ENCODE measurements around the gene TRAF2. TPM values are rescaled to one million over a fixed set of nuclear protein-coding genes. Genes with fewer than 3 reads are reported as not detected.

TRAF2 gene
- total RNA-seq, 1 experiment from 2014 or later = 11.5 TPM

DNA sequence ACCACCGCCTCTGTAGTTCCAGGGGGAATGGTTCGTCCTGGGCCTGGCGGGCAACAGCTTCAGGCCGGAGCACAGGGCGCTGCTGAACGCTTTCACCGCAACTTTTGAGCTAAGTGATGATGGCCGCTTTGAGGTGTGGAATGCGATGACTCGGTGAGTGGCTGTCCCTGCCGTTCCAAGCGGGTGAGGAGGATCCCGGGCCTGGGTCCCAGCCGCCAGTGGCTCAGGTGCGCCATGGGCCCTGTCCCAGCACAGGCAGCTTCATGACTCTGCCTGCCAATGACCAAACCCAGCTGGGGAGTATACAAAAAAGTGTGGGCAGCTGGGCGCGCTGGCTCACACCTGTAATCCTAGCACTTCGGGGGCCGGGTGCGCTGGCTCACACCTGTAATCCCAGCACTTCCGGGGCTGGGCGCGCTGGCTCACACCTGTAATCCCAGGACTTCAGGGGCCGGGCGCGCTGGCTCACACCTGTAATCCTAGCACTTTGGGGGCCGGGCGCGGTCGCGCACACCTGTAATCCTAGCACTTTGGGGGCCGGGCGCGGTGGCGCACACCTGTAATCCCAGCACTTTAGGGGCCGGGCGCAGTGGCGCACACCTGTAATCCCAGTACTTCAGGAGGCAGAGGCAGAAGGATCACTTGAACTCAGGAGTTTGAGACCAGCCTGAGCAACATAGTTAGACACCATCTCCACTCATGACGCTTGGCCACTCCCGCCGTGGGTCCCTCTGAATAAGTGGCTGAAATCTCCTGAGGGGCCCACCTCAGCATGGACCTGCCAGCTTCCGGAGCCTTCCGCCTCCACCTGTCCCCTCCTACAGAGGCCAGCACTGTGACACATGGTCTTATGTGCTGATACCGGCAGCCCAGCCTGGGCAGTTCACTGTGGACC lies 66.8 kb downstream of the TRAF2 start:
- no peaks in the 10 kb centered on the region for H3F3A ChIP-seq (ENCODE audit: low read length, unreplicated experiment)
- H3K9ac ChIP-seq (ENCODE audit: low read length) = no peak overlapping the region
- DNase-seq (no peak), ATAC-seq (no peak)
- TF ChIP-seq, protein P1, sequence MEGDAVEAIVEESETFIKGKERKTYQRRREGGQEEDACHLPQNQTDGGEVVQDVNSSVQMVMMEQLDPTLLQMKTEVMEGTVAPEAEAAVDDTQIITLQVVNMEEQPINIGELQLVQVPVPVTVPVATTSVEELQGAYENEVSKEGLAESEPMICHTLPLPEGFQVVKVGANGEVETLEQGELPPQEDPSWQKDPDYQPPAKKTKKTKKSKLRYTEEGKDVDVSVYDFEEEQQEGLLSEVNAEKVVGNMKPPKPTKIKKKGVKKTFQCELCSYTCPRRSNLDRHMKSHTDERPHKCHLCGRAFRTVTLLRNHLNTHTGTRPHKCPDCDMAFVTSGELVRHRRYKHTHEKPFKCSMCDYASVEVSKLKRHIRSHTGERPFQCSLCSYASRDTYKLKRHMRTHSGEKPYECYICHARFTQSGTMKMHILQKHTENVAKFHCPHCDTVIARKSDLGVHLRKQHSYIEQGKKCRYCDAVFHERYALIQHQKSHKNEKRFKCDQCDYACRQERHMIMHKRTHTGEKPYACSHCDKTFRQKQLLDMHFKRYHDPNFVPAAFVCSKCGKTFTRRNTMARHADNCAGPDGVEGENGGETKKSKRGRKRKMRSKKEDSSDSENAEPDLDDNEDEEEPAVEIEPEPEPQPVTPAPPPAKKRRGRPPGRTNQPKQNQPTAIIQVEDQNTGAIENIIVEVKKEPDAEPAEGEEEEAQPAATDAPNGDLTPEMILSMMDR (conservative IDR thresholded peaks at IDR 0.05; ENCODE audit: low read depth, low read length) = no peak
- TF ChIP-seq EZH2 (IDR thresholded peaks at IDR 0.05; ENCODE audit: low read length, unreplicated experiment) (no peak), EZH2phosphoT487 (IDR thresholded peaks at IDR 0.05; ENCODE audit: borderline replicate concordance, low read length) (no peak)
- POLR2A ChIA-PET (ENCODE audit: unreplicated experiment) = no interaction called here
- intact Hi-C loops (cut with micrococcal nuclease) = no loop called here
- H4K20me1 ChIP-seq (ENCODE audit: low read length) = no peaks in the 10 kb centered on the region
- H3K27ac ChIP-seq (ENCODE audit: low read length) = no peak overlapping the region
- no TSS peak for BruUV-seq (replicated peaks)
- no peaks in the 10 kb centered on the region for H3K9me3 ChIP-seq (ENCODE audit: low read length)
- no peaks in the 10 kb centered on the region for H3K27me3 ChIP-seq (ENCODE audit: low read length)
- no peak overlapping the region for H3K4me3 ChIP-seq (ENCODE audit: low read length)
- no peak overlapping the region for H3K4me2 ChIP-seq (ENCODE audit: low read length)
- H2AFZ ChIP-seq (ENCODE audit: low read length) = no peak overlapping the region
- no peaks in the 10 kb centered on the region for H3K79me2 ChIP-seq (ENCODE audit: low read length)
- no peaks in the 10 kb centered on the region for H3K9me2 ChIP-seq (replicated peaks; ENCODE audit: low read length)
- CTCF ChIA-PET = no interaction called here
- H3K4me1 ChIP-seq (ENCODE audit: insufficient read depth, low read length) = peaks cover 13% of the 10 kb centered on the region
- no peaks in the 10 kb centered on the region for H3K36me3 ChIP-seq (ENCODE audit: low read depth, low read length)

DNA sequence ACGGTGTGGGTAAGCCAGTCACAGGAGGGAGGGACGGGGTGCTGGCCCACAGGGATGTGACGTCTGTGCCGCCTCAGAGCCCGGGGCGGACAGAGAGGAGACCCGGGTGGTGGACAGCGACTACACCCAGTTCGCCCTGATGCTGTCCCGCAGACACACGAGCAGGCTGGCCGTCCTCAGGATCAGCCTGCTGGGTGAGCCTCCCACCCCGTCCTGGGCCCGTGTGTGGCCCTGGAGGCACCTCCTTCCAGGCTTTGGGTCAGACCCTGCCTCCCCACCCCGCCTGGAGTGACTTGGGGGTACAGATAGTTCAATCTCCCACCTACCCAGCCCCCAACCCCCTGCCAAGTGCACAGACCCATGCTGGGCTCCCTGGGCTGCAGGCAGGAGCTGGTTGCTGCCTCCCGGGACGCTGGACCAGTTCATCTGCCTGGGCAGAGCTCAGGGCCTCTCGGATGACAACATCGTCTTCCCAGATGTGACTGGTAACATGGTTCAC lies 67.5 kb downstream of the TRAF2 start:
- TF ChIP-seq EZH2phosphoT487 (IDR thresholded peaks at IDR 0.05; ENCODE audit: borderline replicate concordance, low read length) (no peak), EZH2 (IDR thresholded peaks at IDR 0.05; ENCODE audit: low read length, unreplicated experiment) (no peak)
- TF ChIP-seq, protein P1 (conservative IDR thresholded peaks at IDR 0.05; ENCODE audit: low read depth, low read length) = no peak

More for the DNA sequence above, 67.5 kb downstream of the TRAF2 start:
- no peak for DNase-seq
- intact Hi-C loops (cut with micrococcal nuclease) = no loop called here
- BruUV-seq (replicated peaks) = no TSS peak
- ChIA-PET POLR2A (ENCODE audit: unreplicated experiment) (no interaction called here), CTCF (no interaction called here)
- Histone ChIP-seq H3K27ac (ENCODE audit: low read length) (no peak overlapping the region), H3K4me2 (ENCODE audit: low read length) (no peak overlapping the region), H3K9me3 (ENCODE audit: low read length) (no peaks in the 10 kb centered on the region), H3K36me3 (ENCODE audit: low read depth, low read length) (no peaks in the 10 kb centered on the region), H3F3A (ENCODE audit: low read length, unreplicated experiment) (no peaks in the 10 kb centered on the region), H4K20me1 (ENCODE audit: low read length) (no peaks in the 10 kb centered on the region), H3K27me3 (ENCODE audit: low read length) (no peaks in the 10 kb centered on the region), H3K9me2 (replicated peaks; ENCODE audit: low read length) (no peaks in the 10 kb centered on the region), H2AFZ (ENCODE audit: low read length) (no peak overlapping the region), H3K9ac (ENCODE audit: low read length) (no peak overlapping the region), H3K4me3 (ENCODE audit: low read length) (no peak overlapping the region), H3K4me1 (ENCODE audit: insufficient read depth, low read length) (peaks cover 11% of the 10 kb centered on the region), H3K79me2 (ENCODE audit: low read length) (no peaks in the 10 kb centered on the region)
- no peak for ATAC-seq

Measured in PC-3 (cell line).